Activated naive CD4-positive, alpha-beta T cell treated with anti-CD3 and anti-CD28 coated beads, Interleukin-2, amount 50 U/mL, for 16 hours (primary cell): ENCODE results near the gene CST7.

Source experiments
- DNase-seq: peaks from one replicate; pipeline ENCODE4 v3.0.0-alpha.2; 2020

CST7 gene

GRCh38 chr20:24965065-24965919 is 16.2 kb downstream of the CST7 start:
- DNase-seq: no peak

GRCh38 chr20:24966317-24967012 is 17.4 kb downstream of the CST7 start:
- DNase-seq: no peak

GRCh38 chr20:24968278-24968800 is 19.3 kb downstream of the CST7 start:
- no peak for DNase-seq

- no peak for DNase-seq
Measured at GRCh38 chr20:24969186-24970029, 20.3 kb downstream of the CST7 start.

- no peak for DNase-seq
Measured at GRCh38 chr20:24970030-24970553, 21.0 kb downstream of the CST7 start.

GRCh38 chr20:24970754-24971153 is 21.7 kb downstream of the CST7 start:
- DNase-seq: no peak

- DNase-seq: no peak
Measured at GRCh38 chr20:24971376-24972101, 22.5 kb downstream of the CST7 start.

- DNase-seq: no peak
Measured at GRCh38 chr20:24972341-24972740, 23.3 kb downstream of the CST7 start.

GRCh38 chr20:24977336-24977735 is 28.3 kb downstream of the CST7 start:
- DNase-seq: no peak

GRCh38 chr20:24977797-24978196 is 28.7 kb downstream of the CST7 start:
- DNase-seq: no peak

GRCh38 chr20:24978513-24978912 is 29.4 kb downstream of the CST7 start:
- no peak for DNase-seq

GRCh38 chr20:24979036-24979960 is 30.2 kb downstream of the CST7 start:
- DNase-seq: no peak

GRCh38 chr20:24980291-24981053 is 31.4 kb downstream of the CST7 start:
- no peak for DNase-seq

- no peak for DNase-seq
Measured at GRCh38 chr20:24981282-24981681, 32.2 kb downstream of the CST7 start.

GRCh38 chr20:24981790-24982189 is 32.7 kb downstream of the CST7 start:
- no peak for DNase-seq

- DNase-seq: no peak
Measured at GRCh38 chr20:24983896-24984295, 34.8 kb downstream of the CST7 start.

GRCh38 chr20:24984961-24985640 is 36.0 kb downstream of the CST7 start:
- DNase-seq: no peak

- no peak for DNase-seq
Measured at GRCh38 chr20:24985802-24986201, 36.7 kb downstream of the CST7 start.

- DNase-seq: no peak
Measured at GRCh38 chr20:24986436-24987015, 37.5 kb downstream of the CST7 start.
